ENCODE results near the gene LRRN2. TPM values are rescaled to one million over a fixed set of nuclear protein-coding genes. Genes with fewer than 3 reads are reported as not detected.
A peak's percentile ranks its signal among the peaks of the same experiment; 100 is the strongest.

Gene LRRN2
- total RNA-seq, 1 donor: not detected

- no peak overlapping the region for H3K4me3 ChIP-seq (ENCODE audit: low read depth, low read length)
- TF ChIP-seq CTCF (IDR thresholded peaks at IDR 0.05; ENCODE audit: insufficient read depth, low read length): no peak
- DNase-seq (ENCODE audit: low read depth): no peak
These were observed 59.2 kb downstream of the LRRN2 start for GRCh38 chr1:204626381-204626780.

GRCh38 chr1:204624631-204625216 is 60.8 kb downstream of the LRRN2 start:
- no peak overlapping the region for H3K4me3 ChIP-seq (ENCODE audit: low read depth, low read length)
- no peak for DNase-seq (ENCODE audit: low read depth)
- TF ChIP-seq CTCF (IDR thresholded peaks at IDR 0.05; ENCODE audit: insufficient read depth, low read length): no peak

DNA sequence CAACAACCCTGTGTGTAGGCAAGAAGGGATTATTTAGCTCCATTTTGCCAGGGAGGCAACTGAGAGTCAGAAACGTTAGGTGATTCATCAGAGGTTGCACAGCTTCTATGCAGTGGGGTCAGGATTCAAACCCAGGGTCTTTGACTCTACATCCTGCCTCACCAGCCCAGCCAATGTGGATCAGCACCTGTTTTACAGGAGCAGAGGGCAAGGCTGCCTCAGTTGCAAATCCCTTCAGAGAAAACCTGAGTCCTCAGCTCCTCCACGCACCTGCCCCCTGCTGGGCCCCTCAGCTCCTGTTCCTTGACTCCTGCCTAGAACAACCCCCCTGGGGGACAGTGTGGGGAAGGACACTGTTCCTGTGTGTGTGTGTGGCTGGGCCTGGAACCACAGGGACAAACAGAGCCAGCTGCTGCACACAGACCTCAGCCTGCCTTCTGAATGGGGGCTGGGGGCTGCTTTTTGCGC is 61.6 kb downstream of the LRRN2 start:
- DNase-seq (ENCODE audit: low read depth): no peak
- H3K4me3 ChIP-seq (ENCODE audit: low read depth, low read length): no peak overlapping the region
- TF ChIP-seq CTCF (IDR thresholded peaks at IDR 0.05; ENCODE audit: insufficient read depth, low read length): no peak

- no peak for TF ChIP-seq CTCF (IDR thresholded peaks at IDR 0.05; ENCODE audit: insufficient read depth, low read length)
- H3K4me3 ChIP-seq (ENCODE audit: low read depth, low read length): no peak overlapping the region
- peak; percentile 38 for DNase-seq (ENCODE audit: low read depth)
These were observed 62.1 kb downstream of the LRRN2 start for GRCh38 chr1:204623365-204623893.

DNA sequence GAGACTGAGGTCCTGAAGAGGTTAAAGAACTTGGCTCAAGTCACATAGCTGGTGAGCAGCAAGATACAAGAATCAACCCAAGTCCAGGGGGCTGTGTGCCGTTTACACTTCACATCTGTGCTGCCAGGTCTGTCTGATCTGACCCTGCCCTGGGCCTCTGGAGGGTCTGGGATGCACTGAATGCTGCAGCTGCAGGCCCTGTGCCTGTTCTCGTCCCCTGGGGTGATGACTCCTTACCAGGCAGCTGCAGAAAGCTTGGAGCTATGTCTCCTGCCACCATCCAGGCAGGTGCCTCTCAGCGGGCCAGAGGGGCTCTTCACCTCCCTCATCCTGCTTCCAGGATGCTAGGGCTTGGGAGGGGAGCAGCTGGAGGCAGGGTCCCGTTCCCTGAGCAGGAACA is 63.5 kb downstream of the LRRN2 start:
- H3K4me3 ChIP-seq (ENCODE audit: low read depth, low read length): no peak overlapping the region
- TF ChIP-seq CTCF (IDR thresholded peaks at IDR 0.05; ENCODE audit: insufficient read depth, low read length): no peak
- DNase-seq (ENCODE audit: low read depth): no peak

- peak; percentile 50 for DNase-seq (ENCODE audit: low read depth)
- TF ChIP-seq CTCF (IDR thresholded peaks at IDR 0.05; ENCODE audit: insufficient read depth, low read length): no peak
- no peak overlapping the region for H3K4me3 ChIP-seq (ENCODE audit: low read depth, low read length)
These were observed 64.1 kb downstream of the LRRN2 start for GRCh38 chr1:204621396-204621795.

DNA sequence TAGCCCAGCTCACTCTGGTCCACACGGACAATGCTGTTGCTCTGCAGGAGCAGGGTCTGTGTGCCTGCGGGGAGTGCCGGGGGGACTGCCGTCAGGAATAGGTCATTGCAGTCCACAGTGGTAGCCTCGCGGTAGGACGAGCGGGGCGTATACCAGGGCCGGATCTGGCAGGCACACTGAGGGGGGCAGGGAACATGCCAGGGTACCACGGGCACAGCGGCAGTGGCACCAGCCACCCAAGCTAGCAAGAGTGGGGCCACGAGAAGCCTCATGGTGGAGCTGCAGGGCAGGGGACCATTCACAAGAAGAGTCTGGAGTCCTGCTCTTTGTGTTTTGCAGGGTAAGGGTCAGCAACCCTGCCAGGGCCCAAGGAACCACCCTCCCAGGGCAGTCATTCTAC is 65.8 kb downstream of the LRRN2 start:
- no peak for DNase-seq (ENCODE audit: low read depth)
- no peak overlapping the region for H3K4me3 ChIP-seq (ENCODE audit: low read depth, low read length)
- TF ChIP-seq CTCF (IDR thresholded peaks at IDR 0.05; ENCODE audit: insufficient read depth, low read length): no peak
